H1 (cell line): ENCODE results near the gene CCDC192. TPM values are rescaled to one million over a fixed set of nuclear protein-coding genes. Genes with fewer than 3 reads are reported as not detected.

ENCODE experiments used
- CTCF ChIA-PET: fragments of 300-600 bp; sonication (Branson Sonifier 250); formaldehyde crosslinking; loops from one replicate; lab custom pipeline; 2021; ENCODE audit not compliant: partially characterized antibody; lab: Charles Lee
- POLR2A ChIA-PET: fragments of 300-600 bp; sonication (Branson Sonifier 250); formaldehyde crosslinking; loops from one replicate; lab custom pipeline; 2021; ENCODE audit warnings: inconsistent platforms; ENCODE audit not compliant: partially characterized antibody; lab: Charles Lee
- DNase-seq, 2 experiments: peaks; one replicate each; pipeline versions ENCODE4 v3.0.0 to v3.0.0-alpha.2; 2010 to 2022; ENCODE audit warnings: low spot score in 2 of 2, low read depth in 1 of 2, mixed read lengths in 1 of 2
- FAIRE-seq: peaks from 2 replicates; lab custom pipeline; 2011; peaks lifted over from hg19 to GRCh38; lab: Jason Lieb, UNC
- H2AFZ ChIP-seq: 2 replicates; pipeline ENCODE4 v1.8.1; 2012; ENCODE audit warnings: low read length, inconsistent platforms
- H2AK5ac ChIP-seq: 2 replicates; pipeline ENCODE4 v1.6.1; 2013; ENCODE audit warnings: low read depth, low read length
- H2BK120ac ChIP-seq: replicated peaks from 2 replicates; pipeline ENCODE3; 2013; ENCODE audit warnings: low read depth, low read length, inconsistent platforms
- H2BK12ac ChIP-seq: 2 replicates; pipeline ENCODE4 v1.6.1; 2013; ENCODE audit warnings: low read depth, low read length
- H2BK15ac ChIP-seq: 2 replicates; pipeline ENCODE4 v1.6.1; 2013; ENCODE audit warnings: low read length
- H2BK20ac ChIP-seq: 2 replicates; pipeline ENCODE4 v1.6.1; 2013; ENCODE audit warnings: low read length
- H2BK5ac ChIP-seq: 2 replicates; pipeline ENCODE4 v1.6.1; 2013; ENCODE audit warnings: low read depth, low read length
- H3K14ac ChIP-seq: 2 replicates; pipeline ENCODE4 v1.6.1; 2013; ENCODE audit warnings: inconsistent platforms; ENCODE audit not compliant: insufficient read length
- H3K18ac ChIP-seq: 2 replicates; pipeline ENCODE4 v1.6.1; 2013; ENCODE audit warnings: low read length; ENCODE audit errors: extremely low read depth
- H3K23ac ChIP-seq: 2 replicates; pipeline ENCODE4 v1.6.1; 2013; ENCODE audit warnings: inconsistent platforms; ENCODE audit not compliant: insufficient read length
- H3K23me2 ChIP-seq: 2 replicates; pipeline ENCODE4 v1.6.1; 2013; ENCODE audit warnings: low read depth, low read length
- H3K27ac ChIP-seq: 2 replicates; pipeline ENCODE4 v1.6.1; 2011; ENCODE audit warnings: low read depth, low read length, inconsistent platforms
- H3K27me3 ChIP-seq, 4 experiments: replicated peaks in 1 of 4; 1 replicate in 1 of 4; 2 replicates in 3 of 4; pipeline versions ENCODE4 v1.6.1 to v1.8.1; 2011 to 2013; ENCODE audit warnings: low read length in 3 of 4, mild to moderate bottlenecking in 3 of 4, inconsistent platforms in 2 of 4, mixed read lengths in 2 of 4, moderate library complexity in 1 of 4; ENCODE audit not compliant: control insufficient read depth in 3 of 4, insufficient read depth in 3 of 4; ENCODE audit errors: extremely low read depth in 1 of 4
- H3K36me3 ChIP-seq, 4 experiments: 2 replicates each; pipeline versions ENCODE4 v1.6.1 to v1.8.1; 2011 to 2013; ENCODE audit warnings: mild to moderate bottlenecking in 4 of 4, low read length in 3 of 4, moderate library complexity in 2 of 4, control low read depth in 1 of 4, inconsistent platforms in 1 of 4; ENCODE audit not compliant: insufficient read depth in 4 of 4, control insufficient read depth in 2 of 4
- H3K4ac ChIP-seq: replicated peaks from 2 replicates; pipeline ENCODE3; 2013; ENCODE audit warnings: low read length, low read depth, mixed read lengths, inconsistent platforms; ENCODE audit not compliant: insufficient read length
- H3K4me1 ChIP-seq, 4 experiments: replicated peaks in 1 of 4; 1 replicate in 1 of 4; 2 replicates in 3 of 4; pipeline versions ENCODE4 v1.6.1 to v1.8.1; 2011 to 2013; ENCODE audit warnings: low read length in 3 of 4, inconsistent platforms in 2 of 4, mixed read lengths in 1 of 4; ENCODE audit not compliant: insufficient read depth in 4 of 4, control insufficient read depth in 3 of 4
- H3K4me2 ChIP-seq, 2 experiments: 2 replicates each; pipeline versions ENCODE4 v1.6.1 to v1.8.1; 2011 to 2013; ENCODE audit warnings: low read depth in 2 of 2, low read length in 2 of 2, control low read depth in 1 of 2, inconsistent platforms in 1 of 2, mild to moderate bottlenecking in 1 of 2; ENCODE audit not compliant: insufficient read depth in 1 of 2
- H3K4me3 ChIP-seq, 4 experiments: fragments of 200-600, 300-600 bp in 1 of 4; sonication (generic), shearing (Covaris generic), sonication (Bioruptor Twin) in 1 of 4; 2 replicates each; pipeline versions ENCODE4 v1.5.1 to v1.8.1; 2011 to 2016; ENCODE audit warnings: low read length in 4 of 4, low read depth in 3 of 4, control low read depth in 2 of 4, inconsistent platforms in 2 of 4, mild to moderate bottlenecking in 2 of 4, mixed read lengths in 1 of 4, moderate library complexity in 1 of 4; ENCODE audit not compliant: insufficient read depth in 2 of 4; ENCODE audit errors: extremely low read depth in 1 of 4
- H3K56ac ChIP-seq: replicated peaks from 2 replicates; pipeline ENCODE3; 2013; ENCODE audit warnings: low read depth, mild to moderate bottlenecking, mixed read lengths, low read length, inconsistent platforms; ENCODE audit not compliant: insufficient read length
- H3K79me1 ChIP-seq: 2 replicates; pipeline ENCODE4 v1.6.1; 2013; ENCODE audit warnings: low read depth, low read length, control low read depth
- H3K79me2 ChIP-seq, 2 experiments: 2 replicates each; pipeline versions ENCODE4 v1.6.1 to v1.8.1; 2012 to 2013; ENCODE audit warnings: low read length in 2 of 2, mild to moderate bottlenecking in 2 of 2, inconsistent platforms in 1 of 2; ENCODE audit not compliant: insufficient read depth in 2 of 2, control insufficient read depth in 1 of 2
- H3K9ac ChIP-seq, 4 experiments: replicated peaks in 1 of 4; 1 replicate in 1 of 4; 2 replicates in 3 of 4; pipeline versions ENCODE4 v1.6.1 to v1.8.1; 2011 to 2013; ENCODE audit warnings: low read depth in 3 of 4, low read length in 3 of 4, control low read depth in 2 of 4, mild to moderate bottlenecking in 2 of 4, moderate library complexity in 2 of 4, inconsistent platforms in 1 of 4; ENCODE audit errors: extremely low read depth in 1 of 4
- H3K9me3 ChIP-seq, 2 experiments: 2 replicates each; pipeline versions ENCODE4 v1.6.1 to v1.8.1; 2012 to 2013; ENCODE audit warnings: mild to moderate bottlenecking in 2 of 2, moderate library complexity in 2 of 2, control low read depth in 1 of 2, inconsistent platforms in 1 of 2, low read depth in 1 of 2, low read length in 1 of 2, mixed read lengths in 1 of 2; ENCODE audit not compliant: insufficient read depth in 2 of 2
- H4K20me1 ChIP-seq, 2 experiments: replicated peaks in 1 of 2; 2 replicates each; pipeline versions ENCODE3 to v1.8.1; 2011 to 2013; ENCODE audit warnings: inconsistent platforms in 2 of 2, low read length in 2 of 2, mild to moderate bottlenecking in 1 of 2; ENCODE audit not compliant: insufficient read depth in 2 of 2, control insufficient read depth in 1 of 2
- H4K5ac ChIP-seq: 2 replicates; pipeline ENCODE4 v1.6.1; 2013; ENCODE audit warnings: low read length, low read depth, mixed read lengths, inconsistent platforms; ENCODE audit not compliant: insufficient read length
- H4K8ac ChIP-seq: 2 replicates; pipeline ENCODE4 v1.8.0; 2013; ENCODE audit warnings: mild to moderate bottlenecking, moderate library complexity, low read length, inconsistent platforms; ENCODE audit not compliant: insufficient read depth; ENCODE audit errors: extremely low read depth
- H4K91ac ChIP-seq: replicated peaks from 2 replicates; pipeline ENCODE3; 2013; ENCODE audit warnings: low read length, mixed read lengths, inconsistent platforms; ENCODE audit not compliant: insufficient read length
- EP300 ChIP-seq, 2 experiments: IDR thresholded peaks; 1 replicate in 1 of 2; 2 replicates in 1 of 2; pipeline ENCODE4 v1.6.1; 2011 to 2012; ENCODE audit warnings: low read depth in 2 of 2, low read length in 2 of 2, mild to moderate bottlenecking in 2 of 2, borderline replicate concordance in 1 of 2, inconsistent platforms in 1 of 2, moderate library complexity in 1 of 2
- JUND ChIP-seq: IDR thresholded peaks from 2 replicates; pipeline ENCODE4 v1.6.1; 2011; ENCODE audit warnings: mild to moderate bottlenecking, improper control_type of control experiment, low read length
- TBP ChIP-seq: IDR thresholded peaks from 2 replicates; pipeline ENCODE4 v1.6.1; 2011; ENCODE audit warnings: low read depth, low read length, improper control_type of control experiment
- WGBS, 2 experiments: shearing (Covaris generic) in 1 of 2; methylation state at CpG; one replicate each; pipeline versions ENCODE4 v1.1.6 to v1.1.7; 2013 to 2015; ENCODE audit warnings: low lambda C conversion rate in 2 of 2, mixed read lengths in 2 of 2, inconsistent platforms in 1 of 2, low coverage in 1 of 2, missing lambda C conversion rate in 1 of 2; ENCODE audit not compliant: insufficient replicate concordance in 2 of 2, insufficient coverage in 1 of 2, insufficient read length in 1 of 2; ENCODE audit errors: extremely low coverage in 1 of 2, missing lambda C conversion rate in 1 of 2; 5-methylcytosine and 5-hydroxymethylcytosine counted together
- polyA plus RNA-seq, 7 experiments: library from polyadenylated mRNA; depleted of rRNA in 3 of 7; stranded (reverse) in 5 of 7; unstranded in 2 of 7; fragments of >200 nt in 5 of 7; fragments of 200-250 nt in 2 of 7; gene quantifications; 1 replicate in 5 of 7; 2 replicates in 1 of 7; 4 replicates in 1 of 7; pipeline versions ENCODE4 v1.2.1 to v1.2.3, GENCODE V29; 2011 to 2013; ENCODE audit warnings: missing spikeins in 2 of 7, mixed read lengths in 2 of 7
- total RNA-seq: library from RNA; stranded (reverse); fragmentation: NEBNext Ultra II Directional; extraction: Animal tissue kit (Norgen Biotek cat#: 25700); gene quantifications from 2 replicates; pipeline ENCODE4 v1.2.1, GENCODE V29; 2021

CCDC192 gene
- total and polyA plus RNA-seq, 2 of the 8 experiments (the other 6 are each of a cell fraction or from before 2014, with no cell fraction given) = 0.61 TPM; not detected in 1

GRCh38 chr5:127934791-127935256 lies 231.6 kb downstream of the CCDC192 start:
- Histone ChIP-seq H2BK12ac (no peak overlapping the region), H3K27me3 (peaks cover 42 to 75% (median 61%) of the 10 kb centered on the region in 4 experiments), H3K36me3 (no peaks in the 10 kb centered on the region), H2BK15ac (no peak overlapping the region), H4K91ac (no peak overlapping the region), H3K4me3 (no peak overlapping the region), H3K14ac (no peak overlapping the region), H2AFZ (no peak overlapping the region), H4K5ac (no peak overlapping the region), H4K8ac (no peak overlapping the region), H3K56ac (no peak overlapping the region), H3K4me2 (no peak overlapping the region), H2AK5ac (no peak overlapping the region), H3K4ac (no peak overlapping the region), H2BK20ac (no peak overlapping the region), H3K79me2 (no peaks in the 10 kb centered on the region), H3K79me1 (no peaks in the 10 kb centered on the region), H4K20me1 (peaks cover 0 to 10% of the 10 kb centered on the region in 2 experiments), H3K18ac (no peak overlapping the region), H3K4me1 (peaks cover 0 to 3% (median 0%) of the 10 kb centered on the region in 4 experiments; a peak in 1 of 7 replicates), H2BK5ac (no peak overlapping the region), H2BK120ac (no peak overlapping the region), H3K9me3 (no peaks in the 10 kb centered on the region), H3K23me2 (no peaks in the 10 kb centered on the region), H3K9ac (no peak overlapping the region), H3K27ac (no peak overlapping the region), H3K23ac (no peak overlapping the region)
- CTCF ChIA-PET = interaction anchor here (1.1 to 1.9 kb wide), 4 partner anchors 15 to 267 kb away, joined by 3 to 6 read pairs (median 4); no protein-coding TSS in a partner anchor
- POLR2A ChIA-PET = no interaction called here
- 0% methylated on average over 1 of the region's 1 CpG; no CpG with 5 or more reads in 1 of the 2 experiments for WGBS, 2 experiments
- peak in 1 of 2 experiments; percentile 41 for DNase-seq
- FAIRE-seq = peak; percentile 82
- TF ChIP-seq TBP (no peak), EP300 (IDR thresholded peaks at IDR 0.05; ENCODE audit: borderline replicate concordance in 1 of 2, low read depth in 2 of 2, low read length in 2 of 2) (peak in 1 of 2 experiments; percentile 62; a peak in 1 of 3 replicates), JUND (peak; percentile 83; the same call in 1 of the 2 replicates)
